ENCODE measurements around the gene NCOA7. TPM values are rescaled to one million over a fixed set of nuclear protein-coding genes. Genes with fewer than 3 reads are reported as not detected.
A peak's percentile ranks its signal among the peaks of the same experiment; 100 is the strongest.
"Not testable (repeated sequence)": the region's sequence is repeated elsewhere in the genome, so short reads cannot be mapped to it uniquely, and the experiment has no call there.

Gene NCOA7
- polyA plus RNA-seq, 1 donor: 6.3 TPM

- DNase-seq: no peak
These were observed 158.3 kb downstream of the NCOA7 start for GRCh38 chr6:125949069-125949468.

- no peak for DNase-seq
These were observed 159.5 kb downstream of the NCOA7 start for GRCh38 chr6:125950293-125950692.

GRCh38 chr6:125950716-125951115 lies 160.0 kb downstream of the NCOA7 start:
- not testable (repeated sequence) for DNase-seq

GRCh38 chr6:125951323-125951722 lies 160.6 kb downstream of the NCOA7 start:
- no peak for DNase-seq

DNA sequence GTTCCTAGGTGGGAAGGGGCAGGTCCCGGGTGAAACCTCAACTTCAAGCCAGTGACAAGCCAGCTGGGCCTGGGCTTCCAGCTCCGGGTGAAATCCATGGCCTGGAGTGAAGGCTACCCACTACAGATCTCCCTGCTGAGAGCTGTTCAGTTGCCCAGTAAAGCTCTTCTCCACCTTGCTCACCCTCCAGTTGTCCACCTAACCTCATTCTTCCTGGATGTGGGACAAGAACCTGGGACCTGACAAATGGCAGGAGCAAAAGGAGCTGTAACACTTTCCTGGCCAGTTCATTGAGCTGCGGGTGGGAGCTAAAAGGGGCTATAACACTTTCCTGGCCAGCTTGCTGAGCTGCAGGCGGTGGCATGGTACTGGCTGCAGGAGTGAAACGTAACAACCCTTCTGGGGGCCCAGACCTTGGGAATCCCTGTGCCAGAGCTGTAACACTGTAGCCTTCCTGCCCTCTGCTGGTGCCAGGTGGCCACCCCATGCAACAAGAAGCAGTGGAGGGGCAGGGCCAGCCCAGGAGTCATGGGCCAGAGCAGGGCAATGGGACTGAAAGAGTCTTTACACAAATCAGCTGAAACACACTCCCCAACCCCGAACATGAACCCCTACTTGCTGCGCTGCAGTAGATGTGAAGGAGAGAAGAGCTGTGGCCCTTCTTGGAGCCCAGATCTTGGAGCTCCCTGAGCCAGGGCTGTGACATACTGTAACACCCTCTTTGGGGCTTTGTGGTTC lies 162.2 kb downstream of the NCOA7 start:
- DNase-seq: no peak

- DNase-seq: no peak
These were observed 162.7 kb downstream of the NCOA7 start for GRCh38 chr6:125953502-125953875.

GRCh38 chr6:125954735-125955339 lies 164.1 kb downstream of the NCOA7 start:
- no peak for DNase-seq

DNA sequence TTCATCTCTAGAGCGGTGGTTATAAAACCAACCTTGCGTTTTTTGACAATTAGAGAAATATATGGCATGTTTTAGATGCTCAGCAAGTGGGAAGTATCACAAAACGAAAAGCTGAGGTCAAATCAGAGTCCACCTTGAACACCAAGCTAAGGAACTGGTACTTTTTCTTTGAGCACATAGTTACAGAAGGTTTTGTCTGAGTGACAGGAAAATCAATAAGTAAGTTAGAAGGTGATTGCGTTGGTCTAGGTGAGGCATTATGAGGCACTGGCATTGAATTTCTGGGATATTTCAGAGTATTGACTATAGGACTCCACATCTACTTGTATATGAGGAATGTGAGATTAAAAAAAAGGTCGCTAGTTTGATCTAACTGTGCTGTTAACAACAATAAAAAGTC lies 165.2 kb downstream of the NCOA7 start:
- no peak for DNase-seq

- peak; percentile 99 for DNase-seq
These were observed 166.0 kb downstream of the NCOA7 start, which contains the start of gene HINT3 for GRCh38 chr6:125956506-125957390. TSS of gene HINT3 (plus strand) at chr6:125956770. CDS start at chr6:125956978, 208 bp downstream.

DNA sequence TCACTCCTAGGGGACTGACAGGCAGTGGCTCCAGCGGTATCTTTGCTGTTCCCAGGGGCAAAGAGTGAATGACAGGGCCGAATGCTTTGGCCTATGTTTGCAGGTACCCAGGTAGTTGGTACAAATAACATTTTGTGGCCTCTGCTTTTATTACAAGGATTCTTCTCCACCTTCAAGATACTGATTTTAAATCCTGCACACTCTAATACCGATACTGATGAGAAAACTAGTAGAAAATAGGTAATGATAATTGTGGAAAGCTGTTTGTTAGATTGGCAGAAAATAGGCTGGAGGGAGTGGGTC lies 166.6 kb downstream of the NCOA7 start:
- DNase-seq: no peak

- DNase-seq: peak; percentile 24
These were observed 167.1 kb downstream of the NCOA7 start for GRCh38 chr6:125957845-125958244.

- DNase-seq: no peak
These were observed 168.3 kb downstream of the NCOA7 start for GRCh38 chr6:125959041-125959440.

GRCh38 chr6:125961117-125961516 lies 170.4 kb downstream of the NCOA7 start:
- DNase-seq: no peak

GRCh38 chr6:125962900-125963497 lies 172.2 kb downstream of the NCOA7 start:
- no peak for DNase-seq

DNA sequence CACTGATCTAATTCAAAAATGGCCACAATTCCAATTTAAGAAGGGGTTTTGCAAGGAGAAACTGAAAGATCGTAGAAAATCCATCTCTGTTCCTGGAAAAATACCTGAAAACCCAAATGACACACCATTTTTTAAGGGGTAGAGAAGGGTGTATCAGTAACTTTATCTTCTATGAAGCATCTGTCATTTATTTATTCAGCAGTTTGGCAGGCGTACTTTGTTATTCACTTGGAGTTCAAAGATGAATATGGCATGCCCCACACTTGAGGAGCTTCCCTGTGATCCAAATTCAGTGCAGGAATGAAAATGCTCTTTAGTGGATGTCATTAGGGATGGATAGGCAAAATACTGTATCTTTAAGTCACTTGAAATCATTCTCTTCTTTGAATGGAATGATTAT lies 173.1 kb downstream of the NCOA7 start:
- no peak for DNase-seq

GRCh38 chr6:125966569-125966968 lies 175.8 kb downstream of the NCOA7 start:
- no peak for DNase-seq

GRCh38 chr6:125968493-125968892 lies 177.7 kb downstream of the NCOA7 start:
- no peak for DNase-seq

DNA sequence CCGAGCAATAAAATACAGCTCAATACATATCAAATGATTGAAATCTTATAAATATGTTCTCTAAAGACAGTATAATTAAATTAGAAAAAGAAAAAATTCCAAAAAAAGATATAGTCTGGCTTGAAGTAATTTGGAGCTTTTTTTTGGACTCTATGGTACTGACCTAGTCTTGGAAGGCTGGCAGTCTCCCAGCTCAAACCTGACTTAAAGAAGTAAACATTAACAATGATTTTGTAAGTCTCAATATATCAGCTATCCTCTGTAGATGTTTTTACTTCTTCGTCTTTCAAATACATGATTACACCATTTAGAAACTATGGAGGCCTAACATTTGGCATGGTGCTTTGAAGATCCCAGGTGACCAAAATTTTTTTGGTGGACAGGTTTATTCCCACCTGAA lies 180.0 kb downstream of the NCOA7 start:
- no peak for DNase-seq

DNA sequence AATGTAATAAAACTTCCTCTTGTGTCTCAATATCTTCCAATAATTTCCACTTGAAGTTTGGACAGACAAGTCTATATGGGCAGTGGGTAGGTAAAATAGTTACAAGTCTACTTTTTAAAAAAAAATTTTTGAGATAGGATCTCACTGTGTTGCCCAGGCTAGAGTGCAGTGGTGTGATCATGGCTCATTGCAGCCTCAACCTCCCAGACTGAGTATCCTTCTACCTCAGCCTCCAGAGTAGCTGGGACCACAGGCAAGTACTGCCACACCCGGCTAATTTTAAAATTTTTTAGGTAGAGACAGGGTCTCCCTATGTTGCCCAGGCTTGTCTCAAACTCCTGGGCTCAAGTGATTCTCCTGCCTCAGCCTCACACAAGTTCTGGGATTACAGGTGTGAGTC lies 181.7 kb downstream of the NCOA7 start:
- not testable (repeated sequence) for DNase-seq

DNA sequence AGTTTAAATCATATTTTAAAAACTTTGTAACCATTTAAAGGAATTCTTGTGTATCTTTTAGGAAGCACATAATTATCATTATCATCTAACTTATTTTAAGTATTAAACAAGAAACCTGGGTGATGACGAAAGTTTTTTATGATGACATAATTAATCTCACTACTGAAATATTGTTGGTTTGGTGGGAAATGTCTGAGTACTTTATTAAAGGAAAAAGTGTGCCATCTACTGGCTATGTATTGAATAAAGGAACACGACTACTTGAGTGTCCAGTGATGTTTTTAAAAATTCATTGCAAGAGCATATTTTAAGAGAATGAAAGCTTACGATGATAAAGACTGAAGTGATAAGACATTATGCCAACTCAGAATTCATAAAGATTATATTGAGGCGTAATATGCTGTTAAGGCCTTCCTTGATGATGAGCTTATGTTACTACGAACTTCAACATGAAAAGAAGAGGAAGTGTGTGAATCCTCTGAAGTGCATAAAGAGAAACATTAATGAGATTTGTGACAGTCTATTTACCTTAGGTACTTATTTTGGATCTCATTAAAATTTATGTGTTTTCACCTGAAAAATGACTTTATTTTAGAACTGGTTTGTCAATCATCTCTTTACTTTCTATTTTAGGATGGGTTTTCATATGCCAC lies 183.6 kb downstream of the NCOA7 start:
- peak; percentile 26 for DNase-seq

DNA sequence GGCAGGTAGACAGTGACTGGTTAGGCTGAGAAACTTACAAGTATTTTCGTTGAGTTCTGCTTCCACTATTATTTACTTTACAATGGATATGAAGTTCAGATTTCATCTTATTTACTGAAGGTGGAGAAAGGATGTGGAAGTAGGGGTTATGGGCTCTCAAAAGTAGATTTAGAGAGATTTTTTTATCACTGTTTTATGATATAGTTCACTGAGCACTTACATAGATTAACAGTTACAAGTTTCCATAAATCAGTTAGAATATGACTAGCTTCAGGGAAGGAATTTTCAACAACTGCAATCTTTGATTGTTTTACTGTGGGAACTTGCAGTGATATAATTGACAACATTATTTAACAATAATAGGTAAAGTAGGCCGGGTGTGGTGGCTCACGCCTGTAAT lies 188.3 kb downstream of the NCOA7 start:
- no peak for DNase-seq

All from hindlimb muscle (tissue), 1 donor.